IMR-90 (cell line): ENCODE data around the gene ZACN. TPM values are rescaled to one million over a fixed set of nuclear protein-coding genes. Genes with fewer than 3 reads are reported as not detected.

Experiments used
- ATAC-seq: fragments of 200-7000 bp; cut with Tn5 transposase; 2 replicates; pipeline ENCODE4 v1.9.1; 2020; ENCODE audit warnings: low read depth, mild to moderate bottlenecking, moderate library complexity
- BruUV-seq: library from RNA; stranded (reverse); fragments of 400-500 nt; replicated peaks from 2 replicates; lab custom pipeline; 2021; lab: Mats Ljungman, UMichigan
- CTCF ChIA-PET: fragments of 300-600 bp; formaldehyde crosslinking; extraction: SDS; loops from one replicate; lab custom pipeline; 2021; ENCODE audit warnings: antibody characterized with exemption; lab: Yijun Ruan, JAX
- POLR2A ChIA-PET: fragments of 300-600 bp; sonication (Branson Sonifier 250); formaldehyde crosslinking; loops from one replicate; lab custom pipeline; 2022; ENCODE audit warnings: antibody characterized with exemption; ENCODE audit not compliant: unreplicated experiment; lab: Charles Lee
- DNase-seq: peaks from one replicate; pipeline ENCODE4 v3.0.0; 2013
- H2AFZ ChIP-seq: replicated peaks from 2 replicates; pipeline ENCODE3; 2013; ENCODE audit warnings: low read length, mild to moderate bottlenecking; ENCODE audit not compliant: poor library complexity
- H2AK5ac ChIP-seq: 2 replicates; pipeline ENCODE4 v1.6.1; 2013; ENCODE audit warnings: low read depth, low read length, inconsistent platforms
- H2AK9ac ChIP-seq: replicated peaks from 2 replicates; pipeline ENCODE3; 2013; ENCODE audit warnings: mild to moderate bottlenecking, low read depth, low read length, moderate library complexity; ENCODE audit not compliant: poor library complexity
- H2BK120ac ChIP-seq: 2 replicates; pipeline ENCODE4 v1.6.1; 2013; ENCODE audit warnings: low read depth, low read length, inconsistent platforms
- H2BK15ac ChIP-seq: 3 replicates; pipeline ENCODE4 v1.6.1; 2013; ENCODE audit warnings: low read depth, low read length, inconsistent platforms
- H2BK20ac ChIP-seq: 2 replicates; pipeline ENCODE4 v1.6.1; 2013; ENCODE audit warnings: low read depth, mild to moderate bottlenecking, inconsistent platforms, low read length, moderate library complexity
- H2BK5ac ChIP-seq: 2 replicates; pipeline ENCODE4 v1.6.1; 2013; ENCODE audit warnings: mild to moderate bottlenecking, low read depth, low read length, inconsistent platforms; ENCODE audit not compliant: poor library complexity, severe bottlenecking
- H3K14ac ChIP-seq: replicated peaks from 2 replicates; pipeline ENCODE4 v1.6.1; 2013; ENCODE audit warnings: low read depth, low read length, inconsistent platforms
- H3K18ac ChIP-seq: 2 replicates; pipeline ENCODE4 v1.6.1; 2013; ENCODE audit warnings: low read depth, low read length, control low read depth
- H3K23ac ChIP-seq: 2 replicates; pipeline ENCODE4 v1.6.1; 2013; ENCODE audit warnings: low read depth, low read length, inconsistent platforms
- H3K27ac ChIP-seq: 2 replicates; pipeline ENCODE4 v1.5.1; 2013; ENCODE audit warnings: mild to moderate bottlenecking, control low read depth, low read length; ENCODE audit not compliant: insufficient read depth
- H3K27me3 ChIP-seq: 2 replicates; pipeline ENCODE4 v1.6.1; 2013; ENCODE audit warnings: low read length; ENCODE audit not compliant: control insufficient read depth, insufficient read depth
- H3K36me3 ChIP-seq: 2 replicates; pipeline ENCODE4 v1.6.1; 2013; ENCODE audit warnings: low read length, mixed read lengths; ENCODE audit not compliant: control insufficient read depth, insufficient read depth
- H3K4ac ChIP-seq: 2 replicates; pipeline ENCODE4 v1.6.1; 2013; ENCODE audit warnings: low read depth, low read length, inconsistent platforms
- H3K4me1 ChIP-seq: 2 replicates; pipeline ENCODE4 v1.6.1; 2013; ENCODE audit warnings: low read length, mixed read lengths; ENCODE audit not compliant: control insufficient read depth, insufficient read depth
- H3K4me2 ChIP-seq: 2 replicates; pipeline ENCODE4 v1.6.1; 2013; ENCODE audit warnings: low read depth, mild to moderate bottlenecking, control low read depth, low read length, moderate library complexity
- H3K4me3 ChIP-seq: 2 replicates; pipeline ENCODE4 v1.5.1; 2013; ENCODE audit warnings: low read depth, mild to moderate bottlenecking, control low read depth, low read length, moderate library complexity; ENCODE audit not compliant: insufficient read depth
- H3K56ac ChIP-seq: 2 replicates; pipeline ENCODE4 v1.6.1; 2013; ENCODE audit warnings: low read length, inconsistent platforms; ENCODE audit not compliant: insufficient read depth; ENCODE audit errors: extremely low read depth
- H3K79me1 ChIP-seq, 2 experiments: 2 replicates each; pipeline ENCODE4 v1.6.1; 2013; ENCODE audit warnings: low read length in 2 of 2, inconsistent platforms in 1 of 2, low read depth in 1 of 2
- H3K9ac ChIP-seq: 2 replicates; pipeline ENCODE4 v1.6.1; 2013; ENCODE audit warnings: low read depth, low read length, control low read depth
- H3K9me1 ChIP-seq: 2 replicates; pipeline ENCODE4 v1.6.1; 2013; ENCODE audit warnings: low read length, inconsistent platforms; ENCODE audit not compliant: insufficient read depth
- H3K9me3 ChIP-seq: 2 replicates; pipeline ENCODE4 v1.6.1; 2013; ENCODE audit warnings: low read length; ENCODE audit not compliant: control insufficient read depth, insufficient read depth
- H4K20me1 ChIP-seq: 2 replicates; pipeline ENCODE4 v1.6.1; 2013; ENCODE audit warnings: low read length, inconsistent platforms; ENCODE audit not compliant: insufficient read depth
- H4K5ac ChIP-seq: 2 replicates; pipeline ENCODE4 v1.6.1; 2013; ENCODE audit warnings: mild to moderate bottlenecking, low read depth, low read length, control low read depth
- H4K8ac ChIP-seq, 2 experiments: 2 replicates each; pipeline ENCODE4 v1.6.1; 2013; ENCODE audit warnings: low read depth in 2 of 2, low read length in 2 of 2, control low read depth in 1 of 2, inconsistent platforms in 1 of 2
- H4K91ac ChIP-seq: 2 replicates; pipeline ENCODE4 v1.6.1; 2013; ENCODE audit warnings: low read depth, low read length, inconsistent platforms; ENCODE audit not compliant: insufficient read depth
- FOS ChIP-seq: fragments of 150-350 bp; IDR thresholded peaks from 2 replicates; pipeline ENCODE4 v1.6.1; 2016; ENCODE audit warnings: low read depth, low read length
- WGBS, 2 experiments: methylation state at CpG; one replicate each; pipeline versions ENCODE4 v1.1.5 to v1.1.7; 2013; ENCODE audit warnings: missing lambda C conversion rate in 2 of 2; ENCODE audit not compliant: insufficient read length in 1 of 2; ENCODE audit errors: extremely low coverage in 2 of 2; 5-methylcytosine and 5-hydroxymethylcytosine counted together
- dilution Hi-C: fragments of 300-500 bp; cut with HindIII; formaldehyde crosslinking; loops from one replicate; pipeline ENCODE4 v1.14.3; 2018; ENCODE audit warnings: low sequenced_read_pairs; ENCODE audit not compliant: unreplicated experiment
- in situ Hi-C: fragments of 300-500 bp; cut with MboI; formaldehyde crosslinking; loops from 3 replicates; pipeline ENCODE4 v1.14.3; 2019; ENCODE audit warnings: low sequenced_read_pairs, inconsistent platforms, mixed read lengths
- intact Hi-C: fragments of 100-400 bp; cut with micrococcal nuclease; formaldehyde crosslinking; loops from 2 replicates; pipeline ENCODE4 v1.10.0; 2022
- polyA plus RNA-seq, 3 experiments: library from polyadenylated mRNA; depleted of rRNA; stranded (reverse); fragments of >200 nt; gene quantifications; 2 replicates each; pipeline ENCODE4 v1.2.3, GENCODE V29; 2012; ENCODE audit warnings: low replicate concordance in 1 of 3
- total RNA-seq: library from RNA; depleted of rRNA; stranded (reverse); fragments of >200 nt; gene quantifications from 2 replicates; pipeline ENCODE4 v1.2.3, GENCODE V29; 2012

ZACN gene
- total and polyA plus RNA-seq, 2 of the 4 experiments (the other 2 are of a cell fraction), result not detected

DNA sequence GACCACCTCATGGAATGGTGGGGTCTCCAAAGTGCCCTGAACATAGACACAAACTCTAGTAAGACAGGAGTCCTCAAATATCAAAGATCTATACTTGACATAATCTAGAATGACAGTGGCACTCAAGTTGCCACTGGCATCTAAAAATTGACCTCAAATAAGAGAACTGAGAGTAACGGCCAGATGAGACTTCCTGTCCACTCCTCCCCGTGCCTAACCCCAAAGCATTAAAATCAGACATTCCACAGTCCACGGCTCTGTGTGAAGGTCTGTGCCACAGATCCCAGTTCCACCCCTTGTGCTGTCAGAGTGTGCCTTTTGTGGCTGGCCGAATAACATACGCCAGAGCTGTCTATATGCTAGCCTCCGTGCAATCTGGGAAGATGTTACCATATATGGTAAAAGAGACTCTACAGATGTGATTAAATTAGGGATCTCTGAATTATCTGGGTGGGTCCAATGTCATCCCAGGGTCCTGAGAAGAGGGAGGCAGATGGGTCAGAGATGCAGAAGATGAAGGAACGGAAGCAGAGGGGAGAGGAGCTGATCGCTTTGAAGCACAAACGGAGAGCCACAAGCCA is 30.9 kb upstream of the ZACN start:
- no peak overlapping the region for H2BK20ac ChIP-seq
- BruUV-seq, result no TSS peak

More for the DNA sequence above, 30.9 kb upstream of the ZACN start:
- Histone ChIP-seq H3K36me3 (peaks cover 70% of the 10 kb centered on the region), H3K56ac (no peak overlapping the region), H4K8ac (no peak overlapping the region), H3K27ac (no peak overlapping the region), H3K79me1 (peaks cover 11 to 57% of the 10 kb centered on the region in 2 experiments; a peak in 3 of 4 replicates), H2BK15ac (no peak overlapping the region), H2BK5ac (no peak overlapping the region), H2AK9ac (no peak overlapping the region), H3K14ac (no peak overlapping the region), H3K4ac (no peak overlapping the region), H4K20me1 (peaks cover 18% of the 10 kb centered on the region), H3K23ac (no peak overlapping the region), H3K9me3 (no peaks in the 10 kb centered on the region), H3K4me2 (no peak overlapping the region), H3K9me1 (peaks cover 12% of the 10 kb centered on the region; the same call in 1 of the 2 replicates), H4K5ac (no peak overlapping the region), H2BK120ac (no peak overlapping the region), H2AFZ (no peak overlapping the region), H3K9ac (no peak overlapping the region), H4K91ac (no peak overlapping the region), H3K4me3 (no peak overlapping the region), H2AK5ac (no peak overlapping the region), H3K4me1 (no peaks in the 10 kb centered on the region), H3K18ac (no peak overlapping the region), H3K27me3 (no peaks in the 10 kb centered on the region)
- 100% methylated on average over 5 of the region's 9 CpGs; no CpG with 5 or more reads in 1 of the 2 experiments for WGBS, 2 experiments
- DNase-seq (no peak), ATAC-seq (no peak)
- no peak for TF ChIP-seq FOS
- dilution Hi-C loops, result no loop called here
- in situ Hi-C loops, result no loop called here
- intact Hi-C loops, result no loop called here
- ChIA-PET CTCF (no interaction called here), POLR2A (interaction anchor here (0.5 to 0.9 kb wide), 2 partner anchors 11 to 16 kb away, joined by 3 to 6 read pairs; no protein-coding TSS in a partner anchor)
